ENCODE data around the gene OR2Z1. TPM values are rescaled to one million over a fixed set of nuclear protein-coding genes. Genes with fewer than 3 reads are reported as not detected.

Gene OR2Z1, protein sequence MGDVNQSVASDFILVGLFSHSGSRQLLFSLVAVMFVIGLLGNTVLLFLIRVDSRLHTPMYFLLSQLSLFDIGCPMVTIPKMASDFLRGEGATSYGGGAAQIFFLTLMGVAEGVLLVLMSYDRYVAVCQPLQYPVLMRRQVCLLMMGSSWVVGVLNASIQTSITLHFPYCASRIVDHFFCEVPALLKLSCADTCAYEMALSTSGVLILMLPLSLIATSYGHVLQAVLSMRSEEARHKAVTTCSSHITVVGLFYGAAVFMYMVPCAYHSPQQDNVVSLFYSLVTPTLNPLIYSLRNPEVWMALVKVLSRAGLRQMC
- not detected for total RNA-seq

DNA sequence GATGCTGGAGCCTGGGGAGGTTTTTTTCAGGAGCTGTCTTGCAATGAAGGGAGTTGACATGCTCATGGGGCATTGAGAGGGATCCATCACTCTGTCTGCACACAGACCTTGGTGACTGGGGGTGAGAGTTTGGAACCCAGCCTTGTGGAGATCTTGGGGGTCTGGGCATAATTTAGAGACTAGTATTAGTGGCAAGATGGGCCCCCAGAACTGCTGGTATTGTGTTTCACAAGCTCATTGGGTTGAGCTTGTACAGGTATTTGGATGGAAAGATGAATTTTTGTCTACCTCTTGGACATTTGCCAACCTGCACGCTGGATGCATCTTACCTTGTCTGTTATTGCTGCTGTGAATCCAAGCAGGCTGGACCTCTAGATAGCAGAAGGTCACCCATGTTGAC is at the start of gene OR2Z1:
Gene OR2Z1 (plus strand): TSS at position 301 of the 400 bp plus-strand sequence. CDS start 9,395 bp downstream, outside the sequence.

DNA sequence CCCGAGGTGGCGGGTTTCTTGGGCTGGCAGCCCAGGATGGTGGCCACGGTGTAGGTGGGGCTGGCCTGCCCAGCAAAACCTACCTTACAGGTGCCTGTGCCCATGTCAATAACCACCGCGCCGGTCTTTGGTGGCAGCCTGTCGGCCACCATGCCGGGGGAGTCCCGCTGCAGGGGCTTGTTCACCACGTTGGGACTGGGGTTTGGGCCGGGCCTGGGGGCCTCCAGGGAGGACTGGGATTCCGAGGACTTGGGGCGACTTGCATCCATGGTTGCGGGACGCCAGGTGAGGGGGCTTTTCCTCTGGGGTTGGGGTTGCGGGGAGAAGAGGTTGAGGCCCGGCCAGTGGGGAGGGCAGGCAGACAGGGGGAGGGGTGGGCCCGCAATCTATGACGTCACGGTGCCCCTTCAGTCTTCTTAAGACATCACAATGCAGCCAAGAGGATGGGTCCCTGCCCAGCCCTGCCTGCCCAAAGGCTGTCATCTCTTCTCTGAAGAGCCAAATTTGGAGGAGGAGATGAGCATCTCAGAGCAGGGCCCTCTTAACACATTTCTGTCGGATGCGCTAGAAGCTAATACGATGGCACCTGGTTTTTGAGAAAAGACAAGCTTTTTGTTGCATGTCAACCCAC is 22.9 kb upstream of the OR2Z1 start, which contains the start of gene ACTL9:
Gene ACTL9 (minus strand): TSS at position 363 of the 631 bp plus-strand sequence. CDS start 94 bp downstream, at position 269.

Small RNA genes lying within 50 kb of the gene (small RNA-seq; reads per million reads assigned to genes)
- 0 reads per million in 2 donors for gene AC012616.1

Other genes starting within 250 kb of the OR2Z1 start
- gene PRAM1, start 219.0 kb upstream of the OR2Z1 start, total RNA-seq, result not detected
- gene ZNF414, start 207.5 kb upstream of the OR2Z1 start, total RNA-seq, result 1 to 10 TPM; 5.5 to 6.3 TPM
- 1 to 10 TPM; 1.0 to 1.3 TPM for gene MYO1F, start 144.2 kb upstream of the OR2Z1 start, total RNA-seq
- 1 to 10 TPM in 1 of 2 donors, under 1 TPM in 1; 0.69 to 2.0 TPM for gene ADAMTS10, start 110.9 kb upstream of the OR2Z1 start, total RNA-seq
- gene NFILZ, start 91.0 kb upstream of the OR2Z1 start, total RNA-seq, result not detected
- not detected for gene ACTL9, start 22.8 kb upstream of the OR2Z1 start, total RNA-seq
- 10 to 100 TPM; 12.3 to 15.8 TPM for gene ZNF558, start 110.7 kb downstream of the OR2Z1 start, total RNA-seq
- not detected for gene MBD3L1, start 110.7 kb downstream of the OR2Z1 start, total RNA-seq